Measurements from ENCODE around the gene PTK7. TPM values are rescaled to one million over a fixed set of nuclear protein-coding genes. Genes with fewer than 3 reads are reported as not detected.
A peak's percentile ranks its signal among the peaks of the same experiment; 100 is the strongest.

Gene PTK7
- total RNA-seq, 1 donor: 190 TPM

DNA sequence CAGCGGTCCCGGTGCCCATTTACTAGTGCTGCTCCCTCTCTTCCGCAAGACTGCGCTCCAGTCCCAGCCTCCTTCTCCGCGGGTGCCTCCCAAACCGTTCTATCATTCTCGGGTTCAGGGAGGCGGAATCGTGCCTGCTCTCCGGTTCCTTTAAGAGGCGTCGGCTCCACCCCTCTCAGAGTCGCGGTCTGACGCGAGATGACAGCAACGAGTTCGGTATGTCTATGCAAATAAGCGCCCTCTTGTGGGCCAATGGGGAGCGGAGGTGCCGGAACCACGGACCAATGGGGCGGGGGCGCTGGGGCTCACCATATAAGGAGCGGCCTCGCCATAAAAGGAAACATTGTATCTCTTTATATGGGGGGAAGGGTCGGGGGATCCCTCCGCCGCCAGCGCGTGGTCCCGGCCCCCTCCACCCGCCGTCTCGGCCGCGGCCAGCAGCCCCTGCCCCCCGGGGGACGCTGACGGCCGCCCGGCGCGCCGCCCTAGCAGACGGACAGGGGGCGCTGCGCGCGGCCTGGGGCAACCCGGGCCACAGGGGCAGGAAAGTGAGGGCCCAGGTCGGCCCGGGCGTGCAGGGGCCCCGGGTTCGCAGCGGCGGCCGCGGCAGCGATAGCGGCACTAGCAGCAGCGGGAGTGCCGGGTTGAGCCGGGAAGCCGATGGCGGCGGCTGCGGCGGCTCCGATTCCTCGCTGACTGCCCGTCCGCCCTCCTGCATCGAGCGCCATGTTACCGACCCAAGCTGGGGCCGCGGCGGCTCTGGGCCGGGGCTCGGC, 95.0 kb downstream of the PTK7 start, which contains the start of gene SRF:
Gene SRF, plus strand, starts transcription at position 339 of the 776 bp plus-strand sequence. Its CDS starts 388 bp downstream, at position 727.
- TF ChIP-seq, protein P1, sequence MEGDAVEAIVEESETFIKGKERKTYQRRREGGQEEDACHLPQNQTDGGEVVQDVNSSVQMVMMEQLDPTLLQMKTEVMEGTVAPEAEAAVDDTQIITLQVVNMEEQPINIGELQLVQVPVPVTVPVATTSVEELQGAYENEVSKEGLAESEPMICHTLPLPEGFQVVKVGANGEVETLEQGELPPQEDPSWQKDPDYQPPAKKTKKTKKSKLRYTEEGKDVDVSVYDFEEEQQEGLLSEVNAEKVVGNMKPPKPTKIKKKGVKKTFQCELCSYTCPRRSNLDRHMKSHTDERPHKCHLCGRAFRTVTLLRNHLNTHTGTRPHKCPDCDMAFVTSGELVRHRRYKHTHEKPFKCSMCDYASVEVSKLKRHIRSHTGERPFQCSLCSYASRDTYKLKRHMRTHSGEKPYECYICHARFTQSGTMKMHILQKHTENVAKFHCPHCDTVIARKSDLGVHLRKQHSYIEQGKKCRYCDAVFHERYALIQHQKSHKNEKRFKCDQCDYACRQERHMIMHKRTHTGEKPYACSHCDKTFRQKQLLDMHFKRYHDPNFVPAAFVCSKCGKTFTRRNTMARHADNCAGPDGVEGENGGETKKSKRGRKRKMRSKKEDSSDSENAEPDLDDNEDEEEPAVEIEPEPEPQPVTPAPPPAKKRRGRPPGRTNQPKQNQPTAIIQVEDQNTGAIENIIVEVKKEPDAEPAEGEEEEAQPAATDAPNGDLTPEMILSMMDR (IDR thresholded peaks at IDR 0.05; ENCODE audit: extremely low read depth, low read depth, low read length): peak; percentile 45
- peaks cover 36% of the 10 kb centered on the region for H3K4me1 ChIP-seq (ENCODE audit: insufficient read depth, low read length)
- H3K4me2 ChIP-seq (ENCODE audit: insufficient read depth, low read length): peak within 1 kb of the TSS; percentile 98

DNA sequence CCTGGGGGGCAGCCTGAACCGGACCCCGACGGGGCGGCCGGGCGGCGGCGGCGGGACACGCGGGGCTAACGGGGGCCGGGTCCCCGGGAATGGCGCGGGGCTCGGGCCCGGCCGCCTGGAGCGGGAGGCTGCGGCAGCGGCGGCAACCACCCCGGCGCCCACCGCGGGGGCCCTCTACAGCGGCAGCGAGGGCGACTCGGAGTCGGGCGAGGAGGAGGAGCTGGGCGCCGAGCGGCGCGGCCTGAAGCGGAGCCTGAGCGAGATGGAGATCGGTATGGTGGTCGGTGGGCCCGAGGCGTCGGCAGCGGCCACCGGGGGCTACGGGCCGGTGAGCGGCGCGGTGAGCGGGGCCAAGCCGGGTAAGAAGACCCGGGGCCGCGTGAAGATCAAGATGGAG, 95.6 kb downstream of the PTK7 start:
- TF ChIP-seq, protein P1 (IDR thresholded peaks at IDR 0.05; ENCODE audit: extremely low read depth, low read depth, low read length): no peak
- peak overlapping the region; percentile 92 for H3K27ac ChIP-seq (ENCODE audit: low read depth, low read length)
- no peak for DNase-seq (ENCODE audit: insufficient read length, low spot score, missing footprints)

More for the DNA sequence above, 95.0 kb downstream of the PTK7 start, which contains the start of gene SRF:
- peak within 1 kb of the TSS; percentile 92 for H3K27ac ChIP-seq (ENCODE audit: low read depth, low read length)
- H2AFZ ChIP-seq (ENCODE audit: low read length): peak within 1 kb of the TSS; percentile 98
- H3K27me3 ChIP-seq (ENCODE audit: insufficient read depth, low read length): no peaks in the 10 kb centered on the region
- H3K79me2 ChIP-seq (ENCODE audit: insufficient read depth, low read length): peaks cover 40% of the 10 kb centered on the region
- peaks cover 14% of the 10 kb centered on the region for H3K36me3 ChIP-seq (ENCODE audit: insufficient read depth, low read length)
- no peaks in the 10 kb centered on the region for H3K9me3 ChIP-seq (ENCODE audit: low read depth, low read length)
- H3K4me3 ChIP-seq (ENCODE audit: insufficient read depth, low read length): peak within 1 kb of the TSS; percentile 86
- DNase-seq (ENCODE audit: insufficient read length, low spot score, missing footprints): peak; percentile 99
- H4K20me1 ChIP-seq (ENCODE audit: insufficient read depth, low read length): peaks cover 25% of the 10 kb centered on the region

DNA sequence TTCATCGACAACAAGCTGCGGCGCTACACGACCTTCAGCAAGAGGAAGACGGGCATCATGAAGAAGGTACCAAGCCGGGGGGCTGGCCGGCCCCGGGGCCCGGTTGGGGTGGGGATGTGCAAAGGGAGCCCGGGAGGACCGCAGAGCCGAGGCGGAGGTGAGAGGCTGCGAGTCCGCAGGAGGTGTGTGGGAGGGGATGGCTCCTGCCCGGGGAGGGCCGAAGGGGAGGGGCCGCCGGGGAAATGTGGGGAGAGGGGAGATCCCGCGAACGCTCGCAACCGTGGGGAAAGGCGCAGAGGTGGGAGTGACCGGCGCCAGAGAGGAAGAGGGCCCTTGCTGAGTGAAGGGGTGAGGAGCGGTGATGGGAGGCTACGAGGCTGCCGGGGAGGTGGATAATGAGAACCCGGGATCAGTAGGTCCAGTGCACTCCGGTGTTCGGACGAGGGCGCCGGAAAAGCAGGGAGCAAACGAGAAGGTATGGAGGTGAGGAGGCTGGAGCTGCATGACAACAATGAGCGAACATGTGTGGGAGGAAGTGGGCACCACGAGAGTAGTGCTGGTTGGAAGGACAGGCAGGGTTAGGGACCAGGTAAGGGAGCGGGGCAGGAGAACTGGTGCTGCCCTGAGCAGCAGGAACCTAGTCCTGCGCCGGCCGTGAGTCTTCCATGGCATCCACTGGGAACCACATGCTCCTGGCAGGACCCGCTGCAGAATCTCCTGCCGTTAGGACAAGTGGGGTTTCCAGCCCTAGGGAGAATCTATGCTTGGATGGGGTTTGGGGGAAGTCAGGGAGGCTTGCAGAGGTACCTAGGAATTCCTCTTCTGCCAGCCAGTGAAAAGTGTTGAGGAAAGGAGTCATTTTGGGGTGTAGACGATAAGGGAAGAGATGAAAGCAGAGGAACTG, 96.2 kb downstream of the PTK7 start:
- no peak overlapping the region for H2AFZ ChIP-seq (ENCODE audit: low read length)

More for the DNA sequence above, 95.6 kb downstream of the PTK7 start:
- peak overlapping the region; percentile 86 for H3K4me3 ChIP-seq (ENCODE audit: insufficient read depth, low read length)
- H4K20me1 ChIP-seq (ENCODE audit: insufficient read depth, low read length): peaks cover 31% of the 10 kb centered on the region
- no peak overlapping the region for H2AFZ ChIP-seq (ENCODE audit: low read length)
- H3K9me3 ChIP-seq (ENCODE audit: low read depth, low read length): no peaks in the 10 kb centered on the region
- H3K27me3 ChIP-seq (ENCODE audit: insufficient read depth, low read length): no peaks in the 10 kb centered on the region
- H3K4me1 ChIP-seq (ENCODE audit: insufficient read depth, low read length): peaks cover 36% of the 10 kb centered on the region
- peaks cover 19% of the 10 kb centered on the region for H3K36me3 ChIP-seq (ENCODE audit: insufficient read depth, low read length)
- peak overlapping the region; percentile 96 for H3K4me2 ChIP-seq (ENCODE audit: insufficient read depth, low read length)
- peaks cover 46% of the 10 kb centered on the region for H3K79me2 ChIP-seq (ENCODE audit: insufficient read depth, low read length)

More for the DNA sequence above, 96.2 kb downstream of the PTK7 start:
- peak; percentile 83 for DNase-seq (ENCODE audit: insufficient read length, low spot score, missing footprints)
- Histone ChIP-seq H3K9me3 (ENCODE audit: low read depth, low read length) (no peaks in the 10 kb centered on the region), H3K36me3 (ENCODE audit: insufficient read depth, low read length) (peaks cover 23% of the 10 kb centered on the region), H3K4me3 (ENCODE audit: insufficient read depth, low read length) (peak overlapping the region; percentile 86), H3K27ac (ENCODE audit: low read depth, low read length) (peak overlapping the region; percentile 92), H3K4me2 (ENCODE audit: insufficient read depth, low read length) (peak overlapping the region; percentile 96), H3K27me3 (ENCODE audit: insufficient read depth, low read length) (no peaks in the 10 kb centered on the region), H3K4me1 (ENCODE audit: insufficient read depth, low read length) (peaks cover 36% of the 10 kb centered on the region), H3K79me2 (ENCODE audit: insufficient read depth, low read length) (peaks cover 50% of the 10 kb centered on the region), H4K20me1 (ENCODE audit: insufficient read depth, low read length) (peaks cover 33% of the 10 kb centered on the region)
- TF ChIP-seq, protein P1 (IDR thresholded peaks at IDR 0.05; ENCODE audit: extremely low read depth, low read depth, low read length): no peak

All from osteoblast (primary cell).